Cardiac atrium fibroblast (primary cell): ENCODE measurements around the gene ARPC5. TPM values are rescaled to one million over a fixed set of nuclear protein-coding genes. Genes with fewer than 3 reads are reported as not detected.

Experiments
- total RNA-seq: library from RNA; depleted of rRNA; stranded (reverse); fragments of >200 nt; gene quantifications from 2 replicates; pipeline ENCODE4 v1.2.3, GENCODE V29; 2015

The ARPC5 gene
- total RNA-seq = 180 and 221 TPM in 2 replicates

GRCh38 chr1:183635606-183636333 is at the start of gene ARPC5:
Gene ARPC5, minus strand, starts transcription at chr1:183635783. Its CDS starts 124 bp downstream, at chr1:183635659.

GRCh38 chr1:183652547-183653461 is 17.2 kb upstream of the ARPC5 start, which contains the start of gene APOBEC4:
Gene APOBEC4, minus strand, starts transcription at chr1:183653316. Its CDS starts 4,535 bp downstream, at chr1:183648781.

GRCh38 chr1:183590244-183591191 is 45.1 kb downstream of the ARPC5 start, which contains the start of gene NCF2:
Gene NCF2, minus strand, starts transcription at chr1:183590459. Its CDS starts 130 bp downstream, at chr1:183590329.

Other genes starting within 250 kb of the ARPC5 start
- 3.2 and 3.4 TPM in 2 replicates for gene NMNAT2, start 217.4 kb downstream of the ARPC5 start, total RNA-seq
- 6.0 and 23.2 TPM in 2 replicates for gene SMG7, start 163.3 kb downstream of the ARPC5 start, total RNA-seq
- gene NCF2, start 45.3 kb downstream of the ARPC5 start, total RNA-seq = not detected in 2 replicates
- not detected in 2 replicates for gene APOBEC4, start 17.5 kb upstream of the ARPC5 start, total RNA-seq
- gene RGL1, start 169.3 kb upstream of the ARPC5 start, total RNA-seq = 21.3 and 23.0 TPM in 2 replicates